ENCODE measurements around the gene MBLAC1. TPM values are rescaled to one million over a fixed set of nuclear protein-coding genes. Genes with fewer than 3 reads are reported as not detected.
A peak's percentile ranks its signal among the peaks of the same experiment; 100 is the strongest.

Gene MBLAC1
- total RNA-seq, 4 donors from 2014 or later, result 3.1 to 8.8 (median 5.0) TPM

DNA sequence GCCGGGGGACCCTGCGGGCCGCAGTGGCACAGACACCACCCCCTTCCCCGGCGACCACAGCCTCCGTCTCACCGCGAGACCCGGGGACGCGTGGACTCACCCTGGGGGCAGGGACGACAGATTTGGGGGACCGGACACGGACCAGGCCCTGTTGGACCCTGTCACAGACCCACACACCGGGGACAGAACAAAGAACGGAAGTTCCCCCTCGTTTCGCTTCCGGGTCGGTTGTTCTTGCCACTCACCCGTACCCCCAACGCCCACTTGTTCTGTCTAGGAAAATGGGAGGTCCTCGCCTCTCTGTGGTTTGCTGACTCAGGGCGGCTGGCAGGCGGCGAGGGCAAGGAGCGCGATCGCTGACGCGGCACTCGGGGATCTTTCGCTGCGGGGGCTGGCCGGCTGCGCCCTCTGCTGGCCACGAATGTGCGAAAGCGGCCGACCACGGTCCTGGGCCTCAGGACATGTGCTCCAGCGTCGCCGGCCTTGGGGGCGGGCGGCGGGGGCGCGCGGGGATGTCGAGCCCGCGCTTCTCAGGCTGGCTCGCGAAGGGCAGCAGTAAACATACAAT is 45.1 kb upstream of the MBLAC1 start, which contains the start of gene ZNF3:
ZNF3 (minus strand) TSS at position 189 of the 568 bp plus-strand sequence. CDS start 4,366 bp downstream, outside the sequence.
- peak; percentile 100 for DNase-seq (ENCODE audit: extremely low spot score)
- Histone ChIP-seq H3K36me3 (peaks cover 0 to 34% (median 30%) of the 10 kb centered on the region in 4 donors), H3K4me1 (peaks cover 29 to 44% (median 41%) of the 10 kb centered on the region in 4 donors), H3K27me3 (no peaks in the 10 kb centered on the region), H3K4me3 (peak within 1 kb of the TSS; percentile 97 to 99 (median 98)), H3K9me3 (no peaks in the 10 kb centered on the region), H3K27ac (replicated peaks in 1 of 4) (peak within 1 kb of the TSS; percentile 87 to 92 (median 88))
- intact Hi-C loops (cut with DNase I), result loop anchor here (5.0 to 10.0 kb wide), 3 partner anchors 46 to 167 kb away; partner anchors contain the start of genes MBLAC1 and TRIM4
- TF ChIP-seq POLR2AphosphoS5 (IDR thresholded peaks at IDR 0.05) (peak; percentile 89 to 97), POLR2A (IDR thresholded peaks at IDR 0.05; ENCODE audit: low read depth) (peak; percentile 43), CTCF (IDR thresholded peaks at IDR 0.05) (peak; percentile 93 to 95 (median 94)), EP300 (IDR thresholded peaks at IDR 0.05) (no peak)
- under 1% methylated on average over 37 of the region's 55 CpGs for WGBS

DNA sequence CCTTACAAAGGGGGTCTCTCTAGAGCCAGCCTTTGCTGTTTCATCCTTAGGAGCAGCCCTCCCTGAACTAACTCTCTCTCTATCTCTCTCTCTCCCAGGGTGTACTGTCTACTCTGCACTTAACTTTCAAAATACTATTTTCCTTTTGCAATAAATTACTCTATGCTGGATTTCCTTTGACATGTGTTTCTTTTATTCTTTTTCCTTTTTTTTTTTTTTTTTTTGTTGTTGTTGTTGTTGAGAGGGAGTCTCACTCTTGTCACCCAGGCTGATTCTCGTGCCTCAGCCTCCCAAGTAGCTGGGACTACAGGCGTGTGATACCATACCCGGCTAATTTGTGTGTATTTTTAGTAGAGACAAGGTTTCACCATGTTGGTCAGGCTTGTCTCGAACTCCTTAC is 43.8 kb upstream of the MBLAC1 start:
- TF ChIP-seq CTCF (IDR thresholded peaks at IDR 0.05), result no peak
- TF ChIP-seq POLR2A (IDR thresholded peaks at IDR 0.05; ENCODE audit: low read depth), result no peak
- no peak for TF ChIP-seq POLR2AphosphoS5 (IDR thresholded peaks at IDR 0.05)
- no peak for TF ChIP-seq EP300 (IDR thresholded peaks at IDR 0.05)
- Histone ChIP-seq H3K4me3 (no peak overlapping the region), H3K36me3 (peaks cover 0 to 20% (median 17%) of the 10 kb centered on the region in 4 donors), H3K4me1 (peaks cover 33 to 52% (median 48%) of the 10 kb centered on the region in 4 donors), H3K27ac (replicated peaks in 1 of 4) (peak overlapping the region in 2 of 4 donors; percentile 87 to 92), H3K9me3 (no peaks in the 10 kb centered on the region), H3K27me3 (no peaks in the 10 kb centered on the region)
- intact Hi-C loops (cut with DNase I), result loop anchor here (5.0 to 10.0 kb wide), 3 partner anchors 44 to 168 kb away; partner anchors contain the start of genes MBLAC1 and TRIM4
- 80% methylated on average over 4 of the region's 4 CpGs for WGBS
- no peak for DNase-seq (ENCODE audit: extremely low spot score)

GRCh38 chr7:100085515-100085914 is 41.3 kb upstream of the MBLAC1 start:
- no peaks in the 10 kb centered on the region for H3K9me3 ChIP-seq
- H3K27me3 ChIP-seq, result peaks cover 0 to 5% (median 0%) of the 10 kb centered on the region in 4 donors
- H3K27ac ChIP-seq (replicated peaks in 1 of 4), result no peak overlapping the region
- intact Hi-C loops (cut with DNase I), result loop anchor here (10.0 kb wide), 2 partner anchors 91 to 171 kb away; partner anchors contain the start of gene TRIM4
- TF ChIP-seq CTCF (IDR thresholded peaks at IDR 0.05) (no peak), POLR2A (IDR thresholded peaks at IDR 0.05; ENCODE audit: low read depth) (no peak), POLR2AphosphoS5 (IDR thresholded peaks at IDR 0.05) (no peak), EP300 (IDR thresholded peaks at IDR 0.05) (no peak)
- peaks cover 2 to 7% (median 4%) of the 10 kb centered on the region in 4 donors for H3K36me3 ChIP-seq
- DNase-seq (ENCODE audit: extremely low spot score), result no peak
- H3K4me1 ChIP-seq, result peaks cover 31 to 55% (median 44%) of the 10 kb centered on the region in 4 donors
- H3K4me3 ChIP-seq, result no peak overlapping the region
- 48% methylated on average over 3 of the region's 3 CpGs for WGBS

DNA sequence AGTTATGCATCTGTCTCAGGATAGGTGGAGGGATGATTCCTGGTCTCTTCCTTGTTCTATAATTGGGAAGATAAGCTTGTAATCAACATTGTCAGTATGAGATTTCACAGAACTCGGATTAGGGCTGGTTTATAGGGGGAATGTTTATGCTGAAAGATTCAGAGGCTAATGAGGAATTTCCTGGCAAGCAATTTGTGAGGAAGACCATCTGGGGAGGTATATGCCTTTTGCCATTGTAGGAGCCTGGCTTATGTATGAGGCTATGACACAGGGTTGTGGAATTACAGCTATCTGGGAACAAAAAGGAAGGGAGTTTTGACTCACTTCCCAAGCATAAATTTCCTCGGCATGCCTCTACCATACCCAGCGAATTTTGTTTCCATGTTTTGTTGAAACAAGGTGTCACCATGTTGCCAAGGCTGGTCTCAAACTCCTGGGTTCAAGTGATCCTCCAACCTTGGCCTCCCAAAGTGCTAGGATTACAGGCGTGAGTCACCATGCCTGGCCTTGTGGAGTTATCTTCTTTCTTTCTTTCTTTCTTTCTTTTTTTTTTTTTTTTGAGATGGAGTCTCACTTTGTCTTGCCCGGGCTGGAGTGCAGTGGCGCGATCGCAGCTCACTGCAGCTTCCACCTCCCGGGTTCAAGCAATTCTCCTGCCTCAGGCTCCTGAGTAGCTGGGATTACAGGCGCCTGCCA is 39.6 kb upstream of the MBLAC1 start:
- WGBS, result 52% methylated on average over 10 of the region's 10 CpGs
- Histone ChIP-seq H3K27ac (replicated peaks in 1 of 4) (peak overlapping the region; percentile 43 to 91 (median 87)), H3K4me3 (no peak overlapping the region), H3K9me3 (no peaks in the 10 kb centered on the region), H3K36me3 (peaks cover 17 to 24% (median 21%) of the 10 kb centered on the region in 4 donors), H3K27me3 (peaks cover 0 to 5% (median 0%) of the 10 kb centered on the region in 4 donors), H3K4me1 (peaks cover 26 to 45% (median 37%) of the 10 kb centered on the region in 4 donors)
- TF ChIP-seq POLR2AphosphoS5 (IDR thresholded peaks at IDR 0.05), result peak in 1 of 2 donors; percentile 81
- TF ChIP-seq POLR2A (IDR thresholded peaks at IDR 0.05; ENCODE audit: low read depth), result no peak
- TF ChIP-seq EP300 (IDR thresholded peaks at IDR 0.05), result no peak
- no peak for TF ChIP-seq CTCF (IDR thresholded peaks at IDR 0.05)
- DNase-seq (ENCODE audit: extremely low spot score), result no peak
- intact Hi-C loops (cut with DNase I), result loop anchor here (10.0 kb wide), 2 partner anchors 92 to 172 kb away; partner anchors contain the start of gene TRIM4
